ENCODE results near the gene GPR176.

Gene GPR176

DNA sequence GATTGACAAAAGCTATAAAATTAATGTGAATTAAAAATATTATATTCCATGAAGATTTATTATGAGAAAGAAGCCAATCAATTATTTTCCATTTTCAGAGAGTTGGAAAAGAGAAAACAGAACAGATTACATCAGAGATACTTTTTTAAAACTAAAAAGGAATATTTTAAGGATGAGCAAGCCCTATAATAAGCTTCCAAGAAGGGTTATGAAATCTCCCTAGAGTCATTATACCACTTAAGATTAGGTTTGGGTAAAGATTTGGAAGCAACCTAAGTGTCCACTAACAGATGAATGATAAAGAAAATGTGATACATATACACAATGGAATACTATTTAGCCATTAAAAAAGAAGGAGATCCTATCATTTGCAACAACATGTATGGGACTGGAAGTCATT is 85.8 kb downstream of the GPR176 start:
- TF ChIP-seq FOXM1 (IDR thresholded peaks at IDR 0.05; ENCODE audit: borderline replicate concordance) (no peak), BHLHE40 (IDR thresholded peaks at IDR 0.05; ENCODE audit: borderline replicate concordance) (no peak), LEF1 (IDR thresholded peaks at IDR 0.05; ENCODE audit: borderline replicate concordance) (no peak), L3MBTL2 (conservative IDR thresholded peaks at IDR 0.05) (no peak), NFRKB (IDR thresholded peaks at IDR 0.05) (no peak)
- TF ChIP-seq, protein P1, sequence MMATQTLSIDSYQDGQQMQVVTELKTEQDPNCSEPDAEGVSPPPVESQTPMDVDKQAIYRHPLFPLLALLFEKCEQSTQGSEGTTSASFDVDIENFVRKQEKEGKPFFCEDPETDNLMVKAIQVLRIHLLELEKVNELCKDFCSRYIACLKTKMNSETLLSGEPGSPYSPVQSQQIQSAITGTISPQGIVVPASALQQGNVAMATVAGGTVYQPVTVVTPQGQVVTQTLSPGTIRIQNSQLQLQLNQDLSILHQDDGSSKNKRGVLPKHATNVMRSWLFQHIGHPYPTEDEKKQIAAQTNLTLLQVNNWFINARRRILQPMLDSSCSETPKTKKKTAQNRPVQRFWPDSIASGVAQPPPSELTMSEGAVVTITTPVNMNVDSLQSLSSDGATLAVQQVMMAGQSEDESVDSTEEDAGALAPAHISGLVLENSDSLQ (IDR thresholded peaks at IDR 0.05): no peak
- ChIA-PET CTCF (no interaction called here), POLR2A (no interaction called here)
- no peak for DNase-seq (ENCODE audit: extremely low spot score)

DNA sequence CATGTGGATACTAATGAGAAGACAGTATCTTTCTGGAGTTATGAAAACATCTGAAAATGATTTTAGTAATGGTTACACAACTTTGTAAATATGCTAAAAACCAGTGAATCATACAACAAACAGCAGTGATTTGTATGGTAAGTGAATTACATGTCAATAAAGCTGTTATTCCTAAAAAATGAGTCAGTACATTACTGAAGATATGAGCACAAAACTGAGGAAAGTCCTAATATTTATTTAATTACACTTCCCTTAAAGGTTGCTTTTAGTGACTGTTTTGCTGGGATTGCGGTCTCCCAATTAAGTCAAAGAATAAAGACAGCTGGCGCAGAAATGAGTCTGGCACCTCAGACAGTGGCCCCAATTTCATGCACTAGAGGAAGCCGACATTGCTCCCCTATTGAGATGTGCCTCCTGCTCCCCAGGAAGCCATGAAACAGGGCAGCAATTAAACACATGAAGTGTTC is 86.5 kb downstream of the GPR176 start:
- ChIA-PET CTCF (no interaction called here), POLR2A (no interaction called here)
- no peak for DNase-seq (ENCODE audit: extremely low spot score)
- TF ChIP-seq SUZ12 (IDR thresholded peaks at IDR 0.05) (no peak), CTBP1 (IDR thresholded peaks at IDR 0.05; ENCODE audit: borderline replicate concordance) (no peak), ZNF384 (IDR thresholded peaks at IDR 0.05) (no peak), L3MBTL2 (conservative IDR thresholded peaks at IDR 0.05) (no peak), ELF4 (IDR thresholded peaks at IDR 0.05) (no peak), FOXA1 (IDR thresholded peaks at IDR 0.05) (no peak), LEF1 (IDR thresholded peaks at IDR 0.05; ENCODE audit: borderline replicate concordance) (no peak), FOXM1 (IDR thresholded peaks at IDR 0.05; ENCODE audit: borderline replicate concordance) (no peak), TARDBP (IDR thresholded peaks at IDR 0.05) (no peak), BHLHE40 (IDR thresholded peaks at IDR 0.05; ENCODE audit: borderline replicate concordance) (no peak), HDGF (IDR thresholded peaks at IDR 0.05; ENCODE audit: borderline replicate concordance) (no peak), SP1 (IDR thresholded peaks at IDR 0.05) (no peak)
- TF ChIP-seq, protein P1 (IDR thresholded peaks at IDR 0.05): no peak

DNA sequence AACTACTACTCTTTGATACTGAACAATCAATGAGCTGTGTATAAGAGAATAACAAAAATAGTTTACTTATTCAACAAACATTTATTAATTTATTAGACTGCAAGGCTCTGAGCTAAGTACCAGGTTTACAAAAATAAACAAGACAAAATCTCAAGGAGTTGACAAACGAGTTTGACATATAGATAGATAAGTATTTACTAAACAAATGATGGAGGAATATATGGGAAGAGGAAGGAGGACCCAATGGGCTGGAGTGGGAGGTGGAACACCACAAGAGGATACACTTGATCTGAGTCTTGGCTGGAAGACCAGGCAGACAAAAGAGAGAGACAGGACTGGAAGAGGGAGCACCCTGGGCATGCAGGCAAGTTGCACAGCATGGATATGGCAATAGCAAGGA is 89.9 kb downstream of the GPR176 start:
- ChIA-PET POLR2A (no interaction called here), CTCF (no interaction called here)

GRCh38 chr15:39828374-39828931 is 91.6 kb downstream of the GPR176 start:
- POLR2A ChIA-PET: no interaction called here
- TF ChIP-seq BHLHE40 (IDR thresholded peaks at IDR 0.05; ENCODE audit: borderline replicate concordance): no peak
- TF ChIP-seq LEF1 (IDR thresholded peaks at IDR 0.05; ENCODE audit: borderline replicate concordance): no peak
- no peak for TF ChIP-seq ARNT (IDR thresholded peaks at IDR 0.05)
- no peak for TF ChIP-seq FOXM1 (IDR thresholded peaks at IDR 0.05; ENCODE audit: borderline replicate concordance)
- no peak for TF ChIP-seq HDGF (IDR thresholded peaks at IDR 0.05; ENCODE audit: borderline replicate concordance)
- no peak for TF ChIP-seq TARDBP (IDR thresholded peaks at IDR 0.05)
- no peak for TF ChIP-seq CTBP1 (IDR thresholded peaks at IDR 0.05; ENCODE audit: borderline replicate concordance)
- TF ChIP-seq ZNF384 (IDR thresholded peaks at IDR 0.05): no peak
- no peak for TF ChIP-seq FOXA1 (IDR thresholded peaks at IDR 0.05)
- TF ChIP-seq, protein P1 (IDR thresholded peaks at IDR 0.05): no peak
- TF ChIP-seq SP1 (IDR thresholded peaks at IDR 0.05): no peak
- TF ChIP-seq FOXK2 (IDR thresholded peaks at IDR 0.05): no peak
- no peak for TF ChIP-seq SUZ12 (IDR thresholded peaks at IDR 0.05)
- TF ChIP-seq NFRKB (IDR thresholded peaks at IDR 0.05): no peak
- TF ChIP-seq L3MBTL2 (conservative IDR thresholded peaks at IDR 0.05): no peak
- CTCF ChIA-PET: no interaction called here
- DNase-seq (ENCODE audit: extremely low spot score): peak; percentile 29

More for the DNA sequence above, 89.9 kb downstream of the GPR176 start:
- TF ChIP-seq ELF4 (IDR thresholded peaks at IDR 0.05): no peak
- no peak for TF ChIP-seq ZNF384 (IDR thresholded peaks at IDR 0.05)
- no peak for TF ChIP-seq FOXA1 (IDR thresholded peaks at IDR 0.05)
- TF ChIP-seq SUZ12 (IDR thresholded peaks at IDR 0.05): no peak
- no peak for TF ChIP-seq TARDBP (IDR thresholded peaks at IDR 0.05)
- TF ChIP-seq LEF1 (IDR thresholded peaks at IDR 0.05; ENCODE audit: borderline replicate concordance): no peak
- no peak for TF ChIP-seq FOXK2 (IDR thresholded peaks at IDR 0.05)
- TF ChIP-seq BHLHE40 (IDR thresholded peaks at IDR 0.05; ENCODE audit: borderline replicate concordance): no peak
- TF ChIP-seq NFRKB (IDR thresholded peaks at IDR 0.05): no peak
- TF ChIP-seq SP1 (IDR thresholded peaks at IDR 0.05): no peak
- no peak for TF ChIP-seq HDGF (IDR thresholded peaks at IDR 0.05; ENCODE audit: borderline replicate concordance)
- TF ChIP-seq L3MBTL2 (conservative IDR thresholded peaks at IDR 0.05): no peak
- no peak for TF ChIP-seq ARNT (IDR thresholded peaks at IDR 0.05)
- TF ChIP-seq CTBP1 (IDR thresholded peaks at IDR 0.05; ENCODE audit: borderline replicate concordance): no peak
- no peak for DNase-seq (ENCODE audit: extremely low spot score)

DNA sequence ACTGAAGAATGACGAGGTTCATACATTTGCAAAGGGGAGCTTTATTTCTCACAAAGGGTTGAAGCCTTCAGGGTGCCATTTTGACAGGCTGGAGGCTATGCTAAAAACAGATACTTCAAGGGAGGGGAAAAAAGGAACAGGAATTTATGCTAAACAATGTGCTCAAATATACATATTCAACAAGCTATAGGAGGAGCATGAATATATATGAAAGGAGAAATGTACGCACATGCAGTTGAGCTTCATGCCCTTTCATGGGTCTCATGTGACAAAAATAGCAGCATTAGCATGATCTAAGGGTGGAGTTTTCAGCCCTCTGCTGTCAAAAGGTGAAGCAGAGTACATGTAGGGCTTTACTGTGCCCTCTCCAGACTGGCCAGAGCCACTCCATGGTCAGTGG is 93.1 kb downstream of the GPR176 start:
- TF ChIP-seq BHLHE40 (IDR thresholded peaks at IDR 0.05; ENCODE audit: borderline replicate concordance) (no peak), FOXA1 (IDR thresholded peaks at IDR 0.05) (no peak), NFRKB (IDR thresholded peaks at IDR 0.05) (no peak), TARDBP (IDR thresholded peaks at IDR 0.05) (no peak), SUZ12 (IDR thresholded peaks at IDR 0.05) (no peak), SP1 (IDR thresholded peaks at IDR 0.05) (no peak), ARNT (IDR thresholded peaks at IDR 0.05) (no peak), LEF1 (IDR thresholded peaks at IDR 0.05; ENCODE audit: borderline replicate concordance) (no peak), HDGF (IDR thresholded peaks at IDR 0.05; ENCODE audit: borderline replicate concordance) (no peak), FOXM1 (IDR thresholded peaks at IDR 0.05; ENCODE audit: borderline replicate concordance) (no peak), L3MBTL2 (conservative IDR thresholded peaks at IDR 0.05) (no peak), FOXK2 (IDR thresholded peaks at IDR 0.05) (no peak)
- TF ChIP-seq, protein P1 (IDR thresholded peaks at IDR 0.05): no peak
- ChIA-PET POLR2A (no interaction called here), CTCF (no interaction called here)
- no peak for DNase-seq (ENCODE audit: extremely low spot score)

All from HEK293T (cell line).